ENCODE measurements around the gene MBTPS1.

MBTPS1 gene

DNA sequence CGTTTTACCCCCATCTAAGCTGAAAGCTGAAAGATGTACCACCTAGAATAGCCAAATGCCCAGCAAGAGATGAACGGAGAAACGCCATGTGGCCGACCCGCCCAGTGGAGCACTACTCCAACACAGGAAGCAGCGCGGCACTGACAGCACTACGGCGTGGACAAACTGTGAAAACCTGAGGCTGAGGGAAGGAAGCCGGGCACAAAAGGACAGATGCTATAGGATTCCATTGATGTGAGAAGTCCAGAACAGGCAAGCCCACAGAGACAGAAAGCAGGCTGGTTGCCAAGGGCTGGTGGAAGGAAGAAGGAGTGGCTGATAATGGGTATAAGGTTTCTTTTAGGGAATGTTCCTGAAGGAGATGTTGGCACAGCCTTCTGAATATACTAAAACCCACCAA lies 44.7 kb downstream of the MBTPS1 start:
- H3K27ac ChIP-seq (ENCODE audit: low read depth, low read length, poor library complexity, severe bottlenecking): no peak overlapping the region
- no peaks in the 10 kb centered on the region for H3K27me3 ChIP-seq (ENCODE audit: insufficient read depth, low read length)
- H3K79me2 ChIP-seq (ENCODE audit: insufficient read depth, low read length): no peaks in the 10 kb centered on the region
- no peak overlapping the region for H2AFZ ChIP-seq (ENCODE audit: low read length)
- H4K20me1 ChIP-seq (ENCODE audit: insufficient read depth, low read length): no peaks in the 10 kb centered on the region
- H3K4me2 ChIP-seq (ENCODE audit: low read length): no peak overlapping the region
- no peaks in the 10 kb centered on the region for H3K9me2 ChIP-seq (ENCODE audit: low read depth, low read length)
- no peaks in the 10 kb centered on the region for H3K9me3 ChIP-seq (ENCODE audit: low read length)
- no peak overlapping the region for H3K9ac ChIP-seq (ENCODE audit: low read length)
- peaks cover 91% of the 10 kb centered on the region for H3K36me3 ChIP-seq (ENCODE audit: insufficient read depth, low read length)
- TF ChIP-seq EZH2 (IDR thresholded peaks at IDR 0.05; ENCODE audit: borderline replicate concordance, low read length) (no peak), CTCF (IDR thresholded peaks at IDR 0.05; ENCODE audit: low read length) (no peak)
- H3F3A ChIP-seq (ENCODE audit: insufficient read depth, low read length): no peaks in the 10 kb centered on the region
- no peak overlapping the region for H3K4me3 ChIP-seq (ENCODE audit: low read depth, low read length, poor library complexity, severe bottlenecking)
- no peaks in the 10 kb centered on the region for H3K4me1 ChIP-seq (ENCODE audit: insufficient read depth, low read length, severe bottlenecking)

- H4K20me1 ChIP-seq (ENCODE audit: insufficient read depth, low read length): no peaks in the 10 kb centered on the region
Measured at GRCh38 chr16:84071121-84071520, 45.6 kb downstream of the MBTPS1 start.

DNA sequence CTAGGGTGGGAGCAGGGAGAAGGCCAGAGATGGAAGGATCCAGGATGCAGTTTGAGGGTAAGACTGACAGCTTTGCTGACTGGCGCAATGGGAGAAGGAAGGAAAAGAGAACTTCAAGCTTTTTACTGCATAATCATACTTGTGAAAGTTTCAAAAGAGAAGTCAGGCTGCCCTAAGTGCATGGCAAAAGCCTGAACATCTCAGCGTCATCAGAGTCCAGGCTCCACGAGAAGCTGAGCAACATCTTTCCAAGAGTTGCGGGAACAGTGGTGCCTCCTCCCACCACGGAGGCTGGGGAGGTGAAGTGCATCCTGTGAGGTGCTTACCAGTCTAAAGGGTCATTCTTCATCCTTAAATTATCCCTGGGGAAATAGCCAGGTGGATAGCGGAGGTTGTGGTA lies 47.2 kb downstream of the MBTPS1 start:
- no peaks in the 10 kb centered on the region for H3K27me3 ChIP-seq (ENCODE audit: insufficient read depth, low read length)
- no peaks in the 10 kb centered on the region for H3K4me1 ChIP-seq (ENCODE audit: insufficient read depth, low read length, severe bottlenecking)
- no peak overlapping the region for H3K27ac ChIP-seq (ENCODE audit: low read depth, low read length, poor library complexity, severe bottlenecking)
- H3K9me3 ChIP-seq (ENCODE audit: low read length): no peaks in the 10 kb centered on the region
- H3K79me2 ChIP-seq (ENCODE audit: insufficient read depth, low read length): no peaks in the 10 kb centered on the region
- H3K9ac ChIP-seq (ENCODE audit: low read length): no peak overlapping the region
- H4K20me1 ChIP-seq (ENCODE audit: insufficient read depth, low read length): no peaks in the 10 kb centered on the region
- no peak overlapping the region for H3K4me3 ChIP-seq (ENCODE audit: low read depth, low read length, poor library complexity, severe bottlenecking)
- H2AFZ ChIP-seq (ENCODE audit: low read length): no peak overlapping the region
- no peak overlapping the region for H3K4me2 ChIP-seq (ENCODE audit: low read length)
- H3K36me3 ChIP-seq (ENCODE audit: insufficient read depth, low read length): peaks cover 94% of the 10 kb centered on the region
- H3F3A ChIP-seq (ENCODE audit: insufficient read depth, low read length): no peaks in the 10 kb centered on the region; the same call in 1 of the 2 replicates
- H3K9me2 ChIP-seq (ENCODE audit: low read depth, low read length): no peaks in the 10 kb centered on the region
- TF ChIP-seq EZH2 (IDR thresholded peaks at IDR 0.05; ENCODE audit: borderline replicate concordance, low read length) (no peak), CTCF (IDR thresholded peaks at IDR 0.05; ENCODE audit: low read length) (no peak)

More at GRCh38 chr16:84071121-84071520, 45.6 kb downstream of the MBTPS1 start:
- Histone ChIP-seq H3K4me1 (ENCODE audit: insufficient read depth, low read length, severe bottlenecking) (no peaks in the 10 kb centered on the region), H3K4me3 (ENCODE audit: low read depth, low read length, poor library complexity, severe bottlenecking) (no peak overlapping the region), H3K27me3 (ENCODE audit: insufficient read depth, low read length) (no peaks in the 10 kb centered on the region), H3F3A (ENCODE audit: insufficient read depth, low read length) (no peaks in the 10 kb centered on the region; the same call in 1 of the 2 replicates), H2AFZ (ENCODE audit: low read length) (no peak overlapping the region), H3K9ac (ENCODE audit: low read length) (no peak overlapping the region), H3K27ac (ENCODE audit: low read depth, low read length, poor library complexity, severe bottlenecking) (no peak overlapping the region), H3K9me3 (ENCODE audit: low read length) (no peaks in the 10 kb centered on the region), H3K36me3 (ENCODE audit: insufficient read depth, low read length) (peaks cover 93% of the 10 kb centered on the region), H3K79me2 (ENCODE audit: insufficient read depth, low read length) (no peaks in the 10 kb centered on the region), H3K9me2 (ENCODE audit: low read depth, low read length) (no peaks in the 10 kb centered on the region), H3K4me2 (ENCODE audit: low read length) (no peak overlapping the region)
- TF ChIP-seq EZH2 (IDR thresholded peaks at IDR 0.05; ENCODE audit: borderline replicate concordance, low read length) (no peak), CTCF (IDR thresholded peaks at IDR 0.05; ENCODE audit: low read length) (no peak)

Measured in OCI-LY1 (cell line).